Measurements from ENCODE around the gene CHL1. TPM values are rescaled to one million over a fixed set of nuclear protein-coding genes. Genes with fewer than 3 reads are reported as not detected.

The CHL1 gene
- total RNA-seq, 1 donor from 2014 or later: not detected

DNA sequence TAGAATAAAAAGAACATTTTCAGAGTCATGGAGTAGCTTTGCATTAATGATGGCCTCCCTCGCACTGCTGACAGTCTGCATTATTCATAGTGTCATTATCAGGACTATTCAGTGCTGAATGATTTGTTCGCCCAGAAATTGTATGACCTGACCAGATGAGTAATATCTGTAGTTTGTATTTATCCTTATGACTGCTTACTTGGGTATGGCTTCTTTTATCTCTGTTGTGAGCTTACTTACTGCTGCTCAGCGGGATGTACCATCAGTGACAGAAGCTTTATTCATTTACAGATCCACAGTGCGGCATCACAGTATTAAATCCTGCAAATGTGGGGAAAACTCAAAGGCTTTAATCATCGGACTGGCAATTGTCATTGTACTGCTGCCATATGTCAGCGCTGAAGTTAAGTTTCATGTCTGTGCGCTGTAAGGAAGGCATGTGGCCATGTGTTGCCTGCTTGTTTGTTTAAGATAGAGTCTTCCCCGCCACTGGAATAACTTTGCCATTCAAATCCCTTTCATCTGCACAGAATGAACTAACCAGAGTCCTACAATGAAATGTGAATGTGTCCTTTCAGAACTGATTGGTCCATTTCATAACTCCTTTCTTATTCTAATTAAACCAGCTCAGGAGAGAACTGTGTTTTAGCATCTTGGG, 262.2 kb downstream of the CHL1 start:
- DNase-seq (ENCODE audit: low read depth, low spot score): no peak

All from pulmonary artery endothelial cell (primary cell).